A549 (cell line): ENCODE measurements around the gene CSMD2. TPM values are rescaled to one million over a fixed set of nuclear protein-coding genes. Genes with fewer than 3 reads are reported as not detected.

ENCODE experiments used
- ATAC-seq, 2 experiments: fragments of 200-7000 bp in 1 of 2; fragments of >200 bp in 1 of 2; cut with Nextera tagmentation in 1 of 2; cut with Tn5 transposase in 1 of 2; 3 replicates each; pipeline versions ENCODE4 v1.8.0 to v1.9.1; 2018 to 2020; ENCODE audit warnings: mild to moderate bottlenecking in 1 of 2, moderate library complexity in 1 of 2
- CTCF ChIA-PET: fragments of 300-600 bp; sonication (Branson Sonifier 250); formaldehyde crosslinking; extraction: SDS; loops from one replicate; lab custom pipeline; 2021; ENCODE audit warnings: antibody characterized with exemption, inconsistent platforms; lab: Yijun Ruan, JAX
- POLR2A ChIA-PET: fragments of 350-600 bp; formaldehyde crosslinking; extraction: SDS; loops from one replicate; lab custom pipeline; 2021; ENCODE audit warnings: antibody characterized with exemption, inconsistent platforms; lab: Yijun Ruan, JAX
- DNase-seq, 2 experiments: peaks; one replicate each; pipeline versions ENCODE4 v3.0.0 to v3.0.0-alpha.2; 2011 to 2016; ENCODE audit warnings: low read depth in 1 of 2, low spot score in 1 of 2
- FAIRE-seq: peaks from 2 replicates; lab custom pipeline; 2011; peaks lifted over from hg19 to GRCh38; lab: Jason Lieb, UNC
- H3K27ac ChIP-seq, 2 experiments: fragments of >200 bp; sonication (Bioruptor Twin); formaldehyde crosslinking; 3 replicates each; pipeline ENCODE4 v1.5.1; 2016 to 2017
- H3K4me1 ChIP-seq: fragments of >200 bp; sonication (Bioruptor Twin); formaldehyde crosslinking; 3 replicates; pipeline ENCODE4 v1.6.1; 2016
- H3K4me2 ChIP-seq: fragments of >200 bp; sonication (Bioruptor Twin); formaldehyde crosslinking; 3 replicates; pipeline ENCODE4 v1.6.1; 2016
- H3K4me3 ChIP-seq: fragments of >200 bp; sonication (Bioruptor Twin); formaldehyde crosslinking; 3 replicates; pipeline ENCODE4 v1.5.1; 2016
- H3K9me3 ChIP-seq: fragments of >200 bp; sonication (Bioruptor Twin); formaldehyde crosslinking; 3 replicates; pipeline ENCODE4 v1.6.1; 2016
- BHLHE40 ChIP-seq: IDR thresholded peaks from 2 replicates; pipeline ENCODE4 v1.6.1; 2012; ENCODE audit warnings: low read depth, low read length, inconsistent platforms
- CEBPB ChIP-seq, 2 experiments: fragments of >200 bp in 1 of 2; sonication (Bioruptor Twin) in 1 of 2; formaldehyde crosslinking in 1 of 2; IDR thresholded peaks; 2 replicates each; pipeline ENCODE4 v1.6.1; 2012 to 2016
- CTCF ChIP-seq: fragments of >200 bp; sonication (Bioruptor Twin); formaldehyde crosslinking; IDR thresholded peaks from 3 replicates; pipeline ENCODE4 v1.5.1; 2016
- EP300 ChIP-seq, 2 experiments: fragments of >200 bp; sonication (Bioruptor Twin); formaldehyde crosslinking; IDR thresholded peaks; 2 replicates in 1 of 2; 3 replicates in 1 of 2; pipeline ENCODE4 v1.6.1; 2016 to 2017
- FOSL2 ChIP-seq, 2 experiments: fragments of 450-650 bp in 1 of 2; fragments of >200 bp in 1 of 2; sonication (Bioruptor Twin) in 1 of 2; formaldehyde crosslinking; IDR thresholded peaks; 2 replicates each; pipeline versions ENCODE4 v1.5.0 to v1.6.1; 2016 to 2020; ENCODE audit warnings: mild to moderate bottlenecking in 1 of 2, moderate library complexity in 1 of 2
- JUNB ChIP-seq: fragments of >200 bp; sonication (Bioruptor Twin); formaldehyde crosslinking; IDR thresholded peaks from 2 replicates; pipeline ENCODE4 v1.6.1; 2016
- MAZ ChIP-seq: fragments of 150-350 bp; IDR thresholded peaks from 2 replicates; pipeline ENCODE4 v1.6.1; 2014; ENCODE audit warnings: antibody characterized with exemption, low read depth, low read length, borderline replicate concordance
- NFE2L2 ChIP-seq: fragments of 150-350 bp; conservative IDR thresholded peaks from 2 replicates; pipeline ENCODE4 v1.6.1; 2014; ENCODE audit warnings: low read length
- PHF8 ChIP-seq: fragments of 200-600 bp; sonication (generic); IDR thresholded peaks from 2 replicates; pipeline ENCODE4 v1.6.1; 2016; ENCODE audit warnings: low read depth, mild to moderate bottlenecking, antibody characterized with exemption, moderate library complexity, borderline replicate concordance
- RARB ChIP-seq: fragments of 250-450 bp; sonication (Bioruptor Pico); IDR thresholded peaks from 2 replicates; pipeline ENCODE4 v1.8.0; 2021; ENCODE audit warnings: mild to moderate bottlenecking, moderate library complexity
- RFX5 ChIP-seq: fragments of 450-650 bp; IDR thresholded peaks from 2 replicates; pipeline ENCODE4 v1.7.1; 2014; ENCODE audit warnings: antibody characterized with exemption, mild to moderate bottlenecking, moderate library complexity
- RNF2 ChIP-seq: fragments of 200-600 bp; sonication (generic); IDR thresholded peaks from 2 replicates; pipeline ENCODE4 v1.6.1; 2016; ENCODE audit warnings: low read depth, mild to moderate bottlenecking, antibody characterized with exemption, moderate library complexity, borderline replicate concordance
- SREBF2 ChIP-seq: fragments of 450-650 bp; IDR thresholded peaks from 2 replicates; pipeline ENCODE4 v1.6.1; 2014; ENCODE audit warnings: mild to moderate bottlenecking, moderate library complexity
- ZC3H11A ChIP-seq: fragments of 450-650 bp; IDR thresholded peaks from 2 replicates; pipeline ENCODE4 v1.6.1; 2014; ENCODE audit warnings: antibody characterized with exemption, mild to moderate bottlenecking
- ZNF302 ChIP-seq: fragments of 250-450 bp; sonication (Bioruptor Pico); IDR thresholded peaks from 2 replicates; pipeline ENCODE4 v1.9.0; 2021; ENCODE audit warnings: inconsistent platforms, mild to moderate bottlenecking, moderate library complexity
- WGBS: methylation state at CpG from one replicate; pipeline ENCODE4 v1.1.6; 2017; ENCODE audit errors: missing lambda C conversion rate; 5-methylcytosine and 5-hydroxymethylcytosine counted together
- polyA plus RNA-seq, 4 experiments: library from polyadenylated mRNA; depleted of rRNA in 3 of 4; stranded (reverse); fragments of >200 nt; fragmentation: RNase III in 1 of 4; extraction: RNeasy Plus Mini Kit Qiagen cat#74134 plus additional on column Dnase treatment in 1 of 4; gene quantifications; 2 replicates in 3 of 4; 3 replicates in 1 of 4; pipeline ENCODE4 v1.2.3, GENCODE V29; 2011 to 2017
- TF ChIP-seq, protein P1 (sequence below): IDR thresholded peaks from 2 replicates; pipeline ENCODE4 v1.6.1; 2012; ENCODE audit warnings: low read depth, borderline replicate concordance
- TF ChIP-seq, protein P2 (sequence below): fragments of 450-650 bp; IDR thresholded peaks from 2 replicates; pipeline ENCODE4 v1.6.1; 2014; ENCODE audit warnings: antibody characterized with exemption
- TF ChIP-seq, protein P3 (sequence below): fragments of 200-600 bp; sonication (generic); IDR thresholded peaks from 2 replicates; pipeline ENCODE4 v1.6.1; 2016; ENCODE audit warnings: antibody characterized with exemption, mild to moderate bottlenecking, moderate library complexity
- TF ChIP-seq, protein P4 (sequence below): fragments of >200 bp; sonication (Bioruptor Twin); formaldehyde crosslinking; IDR thresholded peaks from 2 replicates; pipeline ENCODE4 v1.6.1; 2016

Gene CSMD2
- polyA plus RNA-seq, 2 of the 4 experiments (the other 2 are of a cell fraction): not detected

GRCh38 chr1:34188985-34189384, 24.0 kb upstream of the CSMD2 start:
- Histone ChIP-seq H3K4me3 (no peak overlapping the region), H3K27ac (no peak overlapping the region), H3K4me1 (no peaks in the 10 kb centered on the region), H3K4me2 (no peak overlapping the region), H3K9me3 (no peaks in the 10 kb centered on the region)
- ATAC-seq (no peak), FAIRE-seq (no peak)
- ChIA-PET POLR2A (no interaction called here), CTCF (no interaction called here)
- TF ChIP-seq, protein P1, sequence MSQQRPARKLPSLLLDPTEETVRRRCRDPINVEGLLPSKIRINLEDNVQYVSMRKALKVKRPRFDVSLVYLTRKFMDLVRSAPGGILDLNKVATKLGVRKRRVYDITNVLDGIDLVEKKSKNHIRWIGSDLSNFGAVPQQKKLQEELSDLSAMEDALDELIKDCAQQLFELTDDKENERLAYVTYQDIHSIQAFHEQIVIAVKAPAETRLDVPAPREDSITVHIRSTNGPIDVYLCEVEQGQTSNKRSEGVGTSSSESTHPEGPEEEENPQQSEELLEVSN: no peak
- TF ChIP-seq CEBPB (IDR thresholded peaks at IDR 0.05) (no peak), EP300 (IDR thresholded peaks at IDR 0.05) (no peak), RNF2 (no peak), FOSL2 (IDR thresholded peaks at IDR 0.05) (no peak), FOSL2 (CRISPR knock-in tag; IDR thresholded peaks at IDR 0.05) (no peak), MAZ (no peak), SREBF2 (no peak), RARB (CRISPR knock-in tag) (no peak), ZNF302 (no peak)
- TF ChIP-seq, protein P2, sequence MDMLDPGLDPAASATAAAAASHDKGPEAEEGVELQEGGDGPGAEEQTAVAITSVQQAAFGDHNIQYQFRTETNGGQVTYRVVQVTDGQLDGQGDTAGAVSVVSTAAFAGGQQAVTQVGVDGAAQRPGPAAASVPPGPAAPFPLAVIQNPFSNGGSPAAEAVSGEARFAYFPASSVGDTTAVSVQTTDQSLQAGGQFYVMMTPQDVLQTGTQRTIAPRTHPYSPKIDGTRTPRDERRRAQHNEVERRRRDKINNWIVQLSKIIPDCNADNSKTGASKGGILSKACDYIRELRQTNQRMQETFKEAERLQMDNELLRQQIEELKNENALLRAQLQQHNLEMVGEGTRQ: no peak
- TF ChIP-seq, protein P3, sequence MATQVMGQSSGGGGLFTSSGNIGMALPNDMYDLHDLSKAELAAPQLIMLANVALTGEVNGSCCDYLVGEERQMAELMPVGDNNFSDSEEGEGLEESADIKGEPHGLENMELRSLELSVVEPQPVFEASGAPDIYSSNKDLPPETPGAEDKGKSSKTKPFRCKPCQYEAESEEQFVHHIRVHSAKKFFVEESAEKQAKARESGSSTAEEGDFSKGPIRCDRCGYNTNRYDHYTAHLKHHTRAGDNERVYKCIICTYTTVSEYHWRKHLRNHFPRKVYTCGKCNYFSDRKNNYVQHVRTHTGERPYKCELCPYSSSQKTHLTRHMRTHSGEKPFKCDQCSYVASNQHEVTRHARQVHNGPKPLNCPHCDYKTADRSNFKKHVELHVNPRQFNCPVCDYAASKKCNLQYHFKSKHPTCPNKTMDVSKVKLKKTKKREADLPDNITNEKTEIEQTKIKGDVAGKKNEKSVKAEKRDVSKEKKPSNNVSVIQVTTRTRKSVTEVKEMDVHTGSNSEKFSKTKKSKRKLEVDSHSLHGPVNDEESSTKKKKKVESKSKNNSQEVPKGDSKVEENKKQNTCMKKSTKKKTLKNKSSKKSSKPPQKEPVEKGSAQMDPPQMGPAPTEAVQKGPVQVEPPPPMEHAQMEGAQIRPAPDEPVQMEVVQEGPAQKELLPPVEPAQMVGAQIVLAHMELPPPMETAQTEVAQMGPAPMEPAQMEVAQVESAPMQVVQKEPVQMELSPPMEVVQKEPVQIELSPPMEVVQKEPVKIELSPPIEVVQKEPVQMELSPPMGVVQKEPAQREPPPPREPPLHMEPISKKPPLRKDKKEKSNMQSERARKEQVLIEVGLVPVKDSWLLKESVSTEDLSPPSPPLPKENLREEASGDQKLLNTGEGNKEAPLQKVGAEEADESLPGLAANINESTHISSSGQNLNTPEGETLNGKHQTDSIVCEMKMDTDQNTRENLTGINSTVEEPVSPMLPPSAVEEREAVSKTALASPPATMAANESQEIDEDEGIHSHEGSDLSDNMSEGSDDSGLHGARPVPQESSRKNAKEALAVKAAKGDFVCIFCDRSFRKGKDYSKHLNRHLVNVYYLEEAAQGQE: no peak
- TF ChIP-seq, protein P4, sequence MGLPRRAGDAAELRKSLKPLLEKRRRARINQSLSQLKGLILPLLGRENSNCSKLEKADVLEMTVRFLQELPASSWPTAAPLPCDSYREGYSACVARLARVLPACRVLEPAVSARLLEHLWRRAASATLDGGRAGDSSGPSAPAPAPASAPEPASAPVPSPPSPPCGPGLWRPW: no peak
- TF ChIP-seq, all 56 proteins: peak for 0
- WGBS: 12% methylated on average over 4 of the region's 4 CpGs
- no peak for DNase-seq

DNA sequence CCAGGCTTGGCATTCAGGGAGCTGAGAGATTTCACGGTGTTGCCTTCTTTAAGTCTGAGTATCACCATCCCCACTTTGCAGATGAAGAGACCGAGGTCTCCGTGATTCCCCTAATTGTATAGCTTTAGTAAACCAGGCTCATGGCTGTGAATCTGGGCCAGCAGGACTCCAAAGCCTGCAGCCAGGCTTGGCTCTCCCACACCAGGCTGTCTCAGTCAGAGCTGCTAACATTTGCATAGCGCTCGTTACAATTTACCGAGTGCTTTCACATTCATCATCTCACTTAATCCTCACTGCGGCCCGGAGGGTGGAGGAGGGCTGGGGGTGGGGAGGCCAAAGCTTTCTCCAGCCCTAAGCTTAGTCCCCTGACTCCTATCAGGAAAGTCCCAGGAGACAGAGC, 23.4 kb upstream of the CSMD2 start:
- ATAC-seq: no peak
- H3K27ac ChIP-seq: no peak overlapping the region
- POLR2A ChIA-PET: no interaction called here
- H3K4me2 ChIP-seq: no peak overlapping the region
- 34% methylated on average over 8 of the region's 8 CpGs for WGBS
- DNase-seq: no peak
- no peak overlapping the region for H3K4me3 ChIP-seq
- no peaks in the 10 kb centered on the region for H3K4me1 ChIP-seq
- TF ChIP-seq CTCF: no peak
- TF ChIP-seq, protein P4: no peak
- no peak for TF ChIP-seq RFX5
- TF ChIP-seq BHLHE40: no peak
- no peak for TF ChIP-seq ZC3H11A
- TF ChIP-seq ZNF302: no peak
- TF ChIP-seq, protein P3: no peak
- no peak for TF ChIP-seq PHF8
- no peak for TF ChIP-seq JUNB
- TF ChIP-seq, protein P2: no peak
- no peak for TF ChIP-seq NFE2L2
- CTCF ChIA-PET: no interaction called here
- no peak for FAIRE-seq
- H3K9me3 ChIP-seq: no peaks in the 10 kb centered on the region
